HEK293 (cell line): ENCODE measurements around the gene SCNN1G.

ENCODE experiments used
- CTCF ChIA-PET: fragments of 350-600 bp; formaldehyde crosslinking; extraction: SDS; loops from one replicate; lab custom pipeline; 2021; ENCODE audit warnings: antibody characterized with exemption; lab: Yijun Ruan, JAX
- POLR2A ChIA-PET: fragments of 300-600 bp; formaldehyde crosslinking; extraction: SDS; loops from one replicate; lab custom pipeline; 2020; ENCODE audit warnings: antibody characterized with exemption, inconsistent platforms; lab: Yijun Ruan, JAX
- H3K27ac ChIP-seq: fragments of 200-500 bp; sonication (Bioruptor generic); 2 replicates; pipeline ENCODE4 v1.5.1; 2014; ENCODE audit warnings: low read depth, low read length, control low read depth, inconsistent platforms; ENCODE audit errors: extremely low read depth
- H3K36me3 ChIP-seq, 2 experiments: fragments of 200-500 bp in 1 of 2; sonication (Bioruptor generic) in 1 of 2; 1 replicate in 1 of 2; 2 replicates in 1 of 2; pipeline ENCODE4 v1.5.1; 2014 to 2017; ENCODE audit warnings: inconsistent platforms in 2 of 2, low read length in 2 of 2; ENCODE audit not compliant: control insufficient read depth in 2 of 2, insufficient read depth in 1 of 2
- H3K4me1 ChIP-seq: fragments of 200-500 bp; sonication (Bioruptor generic); 2 replicates; pipeline ENCODE4 v1.5.1; 2014; ENCODE audit warnings: mild to moderate bottlenecking, low read length, inconsistent platforms; ENCODE audit not compliant: control insufficient read depth, insufficient read depth
- H3K4me3 ChIP-seq: 2 replicates; pipeline ENCODE4 v1.5.1; 2011; ENCODE audit warnings: low read depth, mild to moderate bottlenecking, control low read depth, low read length, moderate library complexity
- H3K9me3 ChIP-seq: fragments of 200-500 bp; sonication (Bioruptor generic); 2 replicates; pipeline ENCODE4 v1.5.1; 2014; ENCODE audit warnings: low read depth, low read length, inconsistent platforms; ENCODE audit not compliant: control insufficient read depth, insufficient read depth
- RBAK ChIP-seq: fragments of 450-650 bp; formaldehyde crosslinking; IDR thresholded peaks from 2 replicates; pipeline ENCODE4 v1.5.1; 2016; ENCODE audit warnings: missing biosample characterization, missing genetic modification characterization
- REPIN1 ChIP-seq: fragments of 450-650 bp; formaldehyde crosslinking; IDR thresholded peaks from 2 replicates; pipeline ENCODE4 v1.5.1; 2017; ENCODE audit warnings: missing biosample characterization, missing genetic modification characterization, low read depth
- ZBTB21 ChIP-seq: fragments of 450-650 bp; formaldehyde crosslinking; IDR thresholded peaks from 2 replicates; pipeline ENCODE4 v1.5.1; 2017; ENCODE audit warnings: missing biosample characterization, missing genetic modification characterization
- ZFHX2 ChIP-seq: fragments of 450-650 bp; formaldehyde crosslinking; conservative IDR thresholded peaks from 2 replicates; pipeline ENCODE4 v1.5.1; 2016; ENCODE audit warnings: missing biosample characterization, missing genetic modification characterization
- ZFP69B ChIP-seq: fragments of 450-650 bp; formaldehyde crosslinking; IDR thresholded peaks from 2 replicates; pipeline ENCODE4 v1.5.1; 2016; ENCODE audit warnings: missing biosample characterization, missing genetic modification characterization
- ZNF157 ChIP-seq: fragments of 450-650 bp; formaldehyde crosslinking; IDR thresholded peaks from 2 replicates; pipeline ENCODE4 v1.5.1; 2016; ENCODE audit warnings: missing biosample characterization, missing genetic modification characterization
- ZNF169 ChIP-seq: fragments of 450-650 bp; formaldehyde crosslinking; IDR thresholded peaks from 2 replicates; pipeline ENCODE4 v1.5.1; 2016; ENCODE audit warnings: missing biosample characterization, missing genetic modification characterization
- ZNF433 ChIP-seq: fragments of 450-650 bp; formaldehyde crosslinking; IDR thresholded peaks from 2 replicates; pipeline ENCODE4 v1.5.1; 2016; ENCODE audit warnings: missing biosample characterization, missing genetic modification characterization, low read depth
- ZNF501 ChIP-seq: fragments of 450-650 bp; formaldehyde crosslinking; IDR thresholded peaks from 2 replicates; pipeline ENCODE4 v1.5.1; 2016; ENCODE audit warnings: missing biosample characterization, missing genetic modification characterization
- ZNF561 ChIP-seq: fragments of 450-650 bp; IDR thresholded peaks from 2 replicates; pipeline ENCODE4 v1.5.1; 2018; ENCODE audit warnings: missing biosample characterization, missing genetic modification characterization, borderline replicate concordance
- ZNF658 ChIP-seq: fragments of 450-650 bp; formaldehyde crosslinking; IDR thresholded peaks from 2 replicates; pipeline ENCODE4; 2016; ENCODE audit warnings: missing biosample characterization, missing genetic modification characterization
- ZNF660 ChIP-seq: fragments of 450-650 bp; IDR thresholded peaks from 2 replicates; pipeline ENCODE4 v1.5.1; 2018; ENCODE audit warnings: missing biosample characterization, mild to moderate bottlenecking, missing genetic modification characterization
- ZNF768 ChIP-seq: fragments of 450-650 bp; formaldehyde crosslinking; IDR thresholded peaks from 2 replicates; pipeline ENCODE4 v1.5.1; 2018; ENCODE audit warnings: missing biosample characterization, mild to moderate bottlenecking, missing genetic modification characterization
- ZSCAN16 ChIP-seq: fragments of 450-650 bp; formaldehyde crosslinking; IDR thresholded peaks from 2 replicates; pipeline ENCODE4 v1.5.1; 2016; ENCODE audit warnings: missing biosample characterization, missing genetic modification characterization
- TF ChIP-seq, protein P1 (sequence below): fragments of 450-650 bp; formaldehyde crosslinking; IDR thresholded peaks from 2 replicates; pipeline ENCODE4 v1.5.1; 2016; ENCODE audit warnings: missing biosample characterization, missing genetic modification characterization
- TF ChIP-seq, protein P2 (sequence below): fragments of 450-650 bp; IDR thresholded peaks from 2 replicates; pipeline ENCODE4 v1.5.1; 2018; ENCODE audit warnings: missing biosample characterization, mild to moderate bottlenecking, missing genetic modification characterization
- TF ChIP-seq, protein P3 (sequence below): fragments of 450-650 bp; formaldehyde crosslinking; IDR thresholded peaks from 2 replicates; pipeline ENCODE4 v1.5.1; 2016; ENCODE audit warnings: missing biosample characterization, missing genetic modification characterization, borderline replicate concordance
- TF ChIP-seq, protein P4 (sequence below): fragments of 450-650 bp; formaldehyde crosslinking; IDR thresholded peaks from 2 replicates; pipeline ENCODE4 v1.5.1; 2016; ENCODE audit warnings: missing biosample characterization, missing genetic modification characterization
- TF ChIP-seq, protein P5 (sequence below): fragments of 450-650 bp; formaldehyde crosslinking; optimal IDR thresholded peaks from 2 replicates; pipeline ENCODE3; 2016; ENCODE audit warnings: missing biosample characterization, mild to moderate bottlenecking, missing genetic modification characterization

The SCNN1G gene

DNA sequence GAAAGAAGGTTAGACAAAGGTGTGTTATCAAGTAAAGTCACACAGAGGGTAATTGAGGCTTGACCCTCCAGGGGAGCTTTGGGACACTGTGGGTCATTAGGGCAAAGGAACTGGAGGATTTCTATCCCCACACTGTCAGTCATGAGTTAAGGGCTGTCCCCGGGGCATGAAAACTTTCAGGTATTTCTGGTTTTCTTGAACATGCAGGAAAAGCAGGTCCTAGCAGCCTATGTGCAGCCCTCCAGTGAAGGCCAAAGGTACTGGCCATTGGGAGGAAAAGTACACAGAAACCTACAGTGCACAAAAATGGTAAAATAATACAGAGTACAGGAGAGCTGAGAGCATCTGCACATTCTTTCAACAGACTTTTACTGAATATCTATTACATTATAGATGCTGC, 75.1 kb downstream of the SCNN1G start:
- Histone ChIP-seq H3K9me3 (no peaks in the 10 kb centered on the region), H3K4me3 (no peak overlapping the region), H3K4me1 (no peaks in the 10 kb centered on the region), H3K27ac (no peak overlapping the region), H3K36me3 (no peaks in the 10 kb centered on the region)
- ChIA-PET CTCF (interaction anchor here (0.7 kb wide), 1 partner anchor 707 kb away, joined by 3 read pairs; no protein-coding TSS in a partner anchor), POLR2A (no interaction called here)
- no peak for TF ChIP-seq ZNF768 (tag by site-specific recombination)
- TF ChIP-seq ZNF169 = no peak
- no peak for TF ChIP-seq ZNF561 (tag by site-specific recombination)
- TF ChIP-seq ZNF658 = no peak
- TF ChIP-seq, protein P1, sequence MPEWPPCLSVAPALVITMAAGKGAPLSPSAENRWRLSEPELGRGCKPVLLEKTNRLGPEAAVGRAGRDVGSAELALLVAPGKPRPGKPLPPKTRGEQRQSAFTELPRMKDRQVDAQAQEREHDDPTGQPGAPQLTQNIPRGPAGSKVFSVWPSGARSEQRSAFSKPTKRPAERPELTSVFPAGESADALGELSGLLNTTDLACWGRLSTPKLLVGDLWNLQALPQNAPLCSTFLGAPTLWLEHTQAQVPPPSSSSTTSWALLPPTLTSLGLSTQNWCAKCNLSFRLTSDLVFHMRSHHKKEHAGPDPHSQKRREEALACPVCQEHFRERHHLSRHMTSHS = no peak

DNA sequence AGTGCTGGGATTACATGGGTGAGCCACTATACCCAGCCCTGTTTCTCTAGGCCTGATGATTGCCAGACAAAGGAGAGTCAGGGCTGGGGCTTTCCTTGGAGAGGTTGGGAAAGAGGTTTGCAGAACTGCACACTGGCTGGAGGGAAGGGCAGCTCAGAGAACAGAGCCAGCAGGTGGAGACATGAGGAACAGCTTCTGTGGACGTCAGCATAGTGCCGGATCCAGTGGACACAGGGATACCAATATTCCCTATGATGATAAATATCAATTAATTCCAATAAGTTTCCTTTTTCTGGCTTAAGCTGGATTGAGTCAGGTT, 76.3 kb downstream of the SCNN1G start:
- TF ChIP-seq, protein P2, sequence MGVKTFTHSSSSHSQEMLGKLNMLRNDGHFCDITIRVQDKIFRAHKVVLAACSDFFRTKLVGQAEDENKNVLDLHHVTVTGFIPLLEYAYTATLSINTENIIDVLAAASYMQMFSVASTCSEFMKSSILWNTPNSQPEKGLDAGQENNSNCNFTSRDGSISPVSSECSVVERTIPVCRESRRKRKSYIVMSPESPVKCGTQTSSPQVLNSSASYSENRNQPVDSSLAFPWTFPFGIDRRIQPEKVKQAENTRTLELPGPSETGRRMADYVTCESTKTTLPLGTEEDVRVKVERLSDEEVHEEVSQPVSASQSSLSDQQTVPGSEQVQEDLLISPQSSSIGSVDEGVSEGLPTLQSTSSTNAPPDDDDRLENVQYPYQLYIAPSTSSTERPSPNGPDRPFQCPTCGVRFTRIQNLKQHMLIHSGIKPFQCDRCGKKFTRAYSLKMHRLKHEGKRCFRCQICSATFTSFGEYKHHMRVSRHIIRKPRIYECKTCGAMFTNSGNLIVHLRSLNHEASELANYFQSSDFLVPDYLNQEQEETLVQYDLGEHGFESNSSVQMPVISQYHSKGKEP (tag by site-specific recombination) = no peak
- TF ChIP-seq ZSCAN16 (tag by site-specific recombination) (no peak), ZNF501 (tag by site-specific recombination) (no peak), ZFHX2 (tag by site-specific recombination) (no peak), ZNF169 (no peak), ZNF157 (no peak), ZFP69B (tag by site-specific recombination) (no peak), REPIN1 (tag by site-specific recombination) (no peak), ZNF433 (tag by site-specific recombination) (no peak), ZNF660 (tag by site-specific recombination) (no peak), ZBTB21 (tag by site-specific recombination) (no peak), RBAK (tag by site-specific recombination) (no peak)
- TF ChIP-seq, protein P3, sequence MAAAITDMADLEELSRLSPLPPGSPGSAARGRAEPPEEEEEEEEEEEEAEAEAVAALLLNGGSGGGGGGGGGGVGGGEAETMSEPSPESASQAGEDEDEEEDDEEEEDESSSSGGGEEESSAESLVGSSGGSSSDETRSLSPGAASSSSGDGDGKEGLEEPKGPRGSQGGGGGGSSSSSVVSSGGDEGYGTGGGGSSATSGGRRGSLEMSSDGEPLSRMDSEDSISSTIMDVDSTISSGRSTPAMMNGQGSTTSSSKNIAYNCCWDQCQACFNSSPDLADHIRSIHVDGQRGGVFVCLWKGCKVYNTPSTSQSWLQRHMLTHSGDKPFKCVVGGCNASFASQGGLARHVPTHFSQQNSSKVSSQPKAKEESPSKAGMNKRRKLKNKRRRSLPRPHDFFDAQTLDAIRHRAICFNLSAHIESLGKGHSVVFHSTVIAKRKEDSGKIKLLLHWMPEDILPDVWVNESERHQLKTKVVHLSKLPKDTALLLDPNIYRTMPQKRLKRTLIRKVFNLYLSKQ (tag by site-specific recombination) = no peak
- TF ChIP-seq, protein P4, sequence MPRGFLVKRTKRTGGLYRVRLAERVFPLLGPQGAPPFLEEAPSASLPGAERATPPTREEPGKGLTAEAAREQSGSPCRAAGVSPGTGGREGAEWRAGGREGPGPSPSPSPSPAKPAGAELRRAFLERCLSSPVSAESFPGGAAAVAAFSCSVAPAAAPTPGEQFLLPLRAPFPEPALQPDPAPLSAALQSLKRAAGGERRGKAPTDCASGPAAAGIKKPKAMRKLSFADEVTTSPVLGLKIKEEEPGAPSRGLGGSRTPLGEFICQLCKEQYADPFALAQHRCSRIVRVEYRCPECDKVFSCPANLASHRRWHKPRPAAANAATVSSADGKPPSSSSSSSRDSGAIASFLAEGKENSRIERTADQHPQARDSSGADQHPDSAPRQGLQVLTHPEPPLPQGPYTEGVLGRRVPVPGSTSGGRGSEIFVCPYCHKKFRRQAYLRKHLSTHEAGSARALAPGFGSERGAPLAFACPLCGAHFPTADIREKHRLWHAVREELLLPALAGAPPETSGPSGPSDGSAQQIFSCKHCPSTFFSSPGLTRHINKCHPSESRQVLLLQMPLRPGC (tag by site-specific recombination) = no peak
- TF ChIP-seq, protein P5, sequence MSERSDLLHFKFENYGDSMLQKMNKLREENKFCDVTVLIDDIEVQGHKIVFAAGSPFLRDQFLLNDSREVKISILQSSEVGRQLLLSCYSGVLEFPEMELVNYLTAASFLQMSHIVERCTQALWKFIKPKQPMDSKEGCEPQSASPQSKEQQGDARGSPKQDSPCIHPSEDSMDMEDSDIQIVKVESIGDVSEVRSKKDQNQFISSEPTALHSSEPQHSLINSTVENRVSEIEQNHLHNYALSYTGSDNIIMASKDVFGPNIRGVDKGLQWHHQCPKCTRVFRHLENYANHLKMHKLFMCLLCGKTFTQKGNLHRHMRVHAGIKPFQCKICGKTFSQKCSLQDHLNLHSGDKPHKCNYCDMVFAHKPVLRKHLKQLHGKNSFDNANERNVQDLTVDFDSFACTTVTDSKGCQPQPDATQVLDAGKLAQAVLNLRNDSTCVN (tag by site-specific recombination) = no peak
- no peak overlapping the region for H3K4me3 ChIP-seq
- H3K4me1 ChIP-seq = no peaks in the 10 kb centered on the region
- no peaks in the 10 kb centered on the region for H3K9me3 ChIP-seq
- H3K27ac ChIP-seq = no peak overlapping the region
- ChIA-PET CTCF (interaction anchor here (0.6 kb wide), 1 partner anchor 91 kb away, joined by 4 read pairs; no protein-coding TSS in a partner anchor), POLR2A (no interaction called here)
- no peaks in the 10 kb centered on the region for H3K36me3 ChIP-seq
